OCI-LY7 (cell line): ENCODE data around the gene PARD3. TPM values are rescaled to one million over a fixed set of nuclear protein-coding genes. Genes with fewer than 3 reads are reported as not detected.

Experiments
- BruUV-seq: library from RNA; stranded (reverse); fragments of 400-500 nt; replicated peaks from 2 replicates; lab custom pipeline; 2021; lab: Mats Ljungman, UMichigan
- CTCF ChIA-PET: fragments of 300-600 bp; sonication (Branson Sonifier 250); formaldehyde crosslinking; loops from one replicate; lab custom pipeline; 2022; ENCODE audit warnings: antibody characterized with exemption; ENCODE audit not compliant: unreplicated experiment; lab: Charles Lee
- POLR2A ChIA-PET: fragments of 300-600 bp; sonication (Branson Sonifier 250); formaldehyde crosslinking; loops from one replicate; lab custom pipeline; 2022; ENCODE audit warnings: antibody characterized with exemption; lab: Charles Lee
- DNase-seq: peaks from one replicate; pipeline ENCODE4 v3.0.0-alpha.2; 2015; ENCODE audit warnings: low spot score
- H2AFZ ChIP-seq: fragments of 200-600 bp; sonication (generic), shearing (Covaris generic); 2 replicates; pipeline ENCODE4 v1.6.1; 2014; ENCODE audit warnings: mild to moderate bottlenecking, antibody characterized with exemption, low read length, moderate library complexity
- H3K27ac ChIP-seq: fragments of 200-600 bp; sonication (generic); 2 replicates; pipeline ENCODE4 v1.5.1; 2014; ENCODE audit warnings: mixed run types, low read depth, mild to moderate bottlenecking, moderate library complexity, low read length, inconsistent platforms; ENCODE audit not compliant: poor library complexity, severe bottlenecking
- H3K36me3 ChIP-seq: fragments of 200-600 bp; sonication (generic); 2 replicates; pipeline ENCODE4 v1.6.1; 2014; ENCODE audit warnings: mild to moderate bottlenecking, antibody characterized with exemption, low read length, moderate library complexity, mixed read lengths; ENCODE audit not compliant: insufficient read depth
- H3K4me1 ChIP-seq: fragments of 200-600 bp; sonication (generic); 2 replicates; pipeline ENCODE4 v1.5.1; 2014; ENCODE audit warnings: mild to moderate bottlenecking, low read length; ENCODE audit not compliant: insufficient read depth, poor library complexity, severe bottlenecking
- H3K4me2 ChIP-seq: fragments of 200-600 bp; sonication (generic); 2 replicates; pipeline ENCODE4 v1.6.1; 2014; ENCODE audit warnings: mild to moderate bottlenecking, low read length
- H3K4me3 ChIP-seq: fragments of 200-600 bp; sonication (generic); 2 replicates; pipeline ENCODE4 v1.5.1; 2014; ENCODE audit warnings: mild to moderate bottlenecking, low read depth, low read length; ENCODE audit not compliant: poor library complexity, severe bottlenecking
- H3K79me2 ChIP-seq: fragments of 200-600 bp; sonication (generic); 2 replicates; pipeline ENCODE4 v1.6.1; 2016; ENCODE audit warnings: low read depth, mild to moderate bottlenecking, low read length, moderate library complexity, mixed read lengths; ENCODE audit not compliant: insufficient read depth
- H3K9me2 ChIP-seq: fragments of 200-600 bp; sonication (generic); 2 replicates; pipeline ENCODE4 v1.6.1; 2016; ENCODE audit warnings: mild to moderate bottlenecking, low read length, mixed read lengths; ENCODE audit not compliant: insufficient read depth
- H3K9me3 ChIP-seq: fragments of 200-600 bp; sonication (generic); 2 replicates; pipeline ENCODE4 v1.6.1; 2014; ENCODE audit warnings: mild to moderate bottlenecking, mixed run types, low read length, mixed read lengths
- H4K20me1 ChIP-seq: fragments of 200-600 bp; sonication (generic); 2 replicates; pipeline ENCODE4 v1.6.1; 2014; ENCODE audit warnings: mild to moderate bottlenecking, antibody characterized with exemption, low read length, moderate library complexity, mixed read lengths; ENCODE audit not compliant: insufficient read depth
- CTCF ChIP-seq: fragments of 200-600 bp; sonication (generic); conservative IDR thresholded peaks from 2 replicates; pipeline ENCODE4 v1.5.1; 2014; ENCODE audit warnings: mild to moderate bottlenecking, antibody characterized with exemption, low read length, moderate library complexity, mixed read lengths
- EZH2phosphoT487 ChIP-seq: fragments of 200-600 bp; sonication (generic); IDR thresholded peaks from 2 replicates; pipeline ENCODE4 v1.6.1; 2018; ENCODE audit warnings: low read depth, borderline replicate concordance, mild to moderate bottlenecking, mixed run types, antibody characterized with exemption, low read length, moderate library complexity, mixed read lengths
- intact Hi-C: fragments of 100-400 bp; cut with micrococcal nuclease; formaldehyde crosslinking; loops from one replicate; pipeline ENCODE4 v1.10.0; 2022; ENCODE audit not compliant: unreplicated experiment
- total RNA-seq, 2 experiments: library from RNA; depleted of rRNA in 1 of 2; stranded (reverse); fragments of >200 nt in 1 of 2; shearing (Covaris generic) in 1 of 2; gene quantifications; 2 replicates each; pipeline ENCODE4 v1.2.3, GENCODE V29; 2014 to 2022

The PARD3 gene
- total RNA-seq, 2 experiments from 2014 or later, result not detected

- Histone ChIP-seq H3K9me3 (no peaks in the 10 kb centered on the region), H3K9me2 (no peaks in the 10 kb centered on the region), H3K27ac (no peak overlapping the region), H3K36me3 (no peaks in the 10 kb centered on the region), H3K4me2 (no peak overlapping the region), H4K20me1 (no peaks in the 10 kb centered on the region), H2AFZ (no peak overlapping the region), H3K79me2 (no peaks in the 10 kb centered on the region), H3K4me3 (no peak overlapping the region), H3K4me1 (no peaks in the 10 kb centered on the region)
- CTCF ChIA-PET, result no interaction called here
- POLR2A ChIA-PET, result interaction anchor here (0.6 to 0.9 kb wide), 2 partner anchors 12 to 723 kb away, joined by 3 read pairs; no protein-coding TSS in a partner anchor
- BruUV-seq, result no TSS peak
- TF ChIP-seq CTCF (no peak), EZH2phosphoT487 (no peak)
- no peak for DNase-seq
- intact Hi-C loops, result no loop called here
These were observed 48.9 kb downstream of the PARD3 start for GRCh38 chr10:34766266-34766600.

GRCh38 chr10:34764472-34764946 is 50.6 kb downstream of the PARD3 start:
- no peak for DNase-seq
- intact Hi-C loops, result no loop called here
- no peaks in the 10 kb centered on the region for H3K36me3 ChIP-seq
- CTCF ChIA-PET, result no interaction called here
- POLR2A ChIA-PET, result interaction anchor here (1.6 kb wide), 1 partner anchor 12 kb away, joined by 3 read pairs; no protein-coding TSS in a partner anchor
- H3K4me2 ChIP-seq, result no peak overlapping the region
- H3K27ac ChIP-seq, result no peak overlapping the region
- H2AFZ ChIP-seq, result no peak overlapping the region
- H3K9me3 ChIP-seq, result no peaks in the 10 kb centered on the region
- H3K4me3 ChIP-seq, result no peak overlapping the region
- no peaks in the 10 kb centered on the region for H3K79me2 ChIP-seq
- no TSS peak for BruUV-seq
- H3K4me1 ChIP-seq, result no peaks in the 10 kb centered on the region
- H4K20me1 ChIP-seq, result no peaks in the 10 kb centered on the region
- no peaks in the 10 kb centered on the region for H3K9me2 ChIP-seq
- no peak for TF ChIP-seq CTCF

GRCh38 chr10:34762603-34763299 is 52.3 kb downstream of the PARD3 start:
- ChIA-PET POLR2A (interaction anchor here (0.6 to 1.6 kb wide), 3 partner anchors 13 to 208 kb away, joined by 3 read pairs; no protein-coding TSS in a partner anchor), CTCF (no interaction called here)
- H3K9me2 ChIP-seq, result no peaks in the 10 kb centered on the region
- H3K4me3 ChIP-seq, result no peak overlapping the region
- H3K9me3 ChIP-seq, result no peaks in the 10 kb centered on the region
- H3K36me3 ChIP-seq, result no peaks in the 10 kb centered on the region
- intact Hi-C loops, result no loop called here
- TF ChIP-seq CTCF, result no peak
- TF ChIP-seq EZH2phosphoT487, result no peak
- H3K4me1 ChIP-seq, result no peaks in the 10 kb centered on the region
- no peak overlapping the region for H3K4me2 ChIP-seq
- H2AFZ ChIP-seq, result no peak overlapping the region
- DNase-seq, result no peak
- H3K27ac ChIP-seq, result no peak overlapping the region
- no TSS peak for BruUV-seq
- no peaks in the 10 kb centered on the region for H3K79me2 ChIP-seq
- no peaks in the 10 kb centered on the region for H4K20me1 ChIP-seq
